ENCODE data around the gene LAGE3.

LAGE3 gene

GRCh38 chrX:154481911-154482601, 3.0 kb upstream of the LAGE3 start:
- TF ChIP-seq, protein P1, sequence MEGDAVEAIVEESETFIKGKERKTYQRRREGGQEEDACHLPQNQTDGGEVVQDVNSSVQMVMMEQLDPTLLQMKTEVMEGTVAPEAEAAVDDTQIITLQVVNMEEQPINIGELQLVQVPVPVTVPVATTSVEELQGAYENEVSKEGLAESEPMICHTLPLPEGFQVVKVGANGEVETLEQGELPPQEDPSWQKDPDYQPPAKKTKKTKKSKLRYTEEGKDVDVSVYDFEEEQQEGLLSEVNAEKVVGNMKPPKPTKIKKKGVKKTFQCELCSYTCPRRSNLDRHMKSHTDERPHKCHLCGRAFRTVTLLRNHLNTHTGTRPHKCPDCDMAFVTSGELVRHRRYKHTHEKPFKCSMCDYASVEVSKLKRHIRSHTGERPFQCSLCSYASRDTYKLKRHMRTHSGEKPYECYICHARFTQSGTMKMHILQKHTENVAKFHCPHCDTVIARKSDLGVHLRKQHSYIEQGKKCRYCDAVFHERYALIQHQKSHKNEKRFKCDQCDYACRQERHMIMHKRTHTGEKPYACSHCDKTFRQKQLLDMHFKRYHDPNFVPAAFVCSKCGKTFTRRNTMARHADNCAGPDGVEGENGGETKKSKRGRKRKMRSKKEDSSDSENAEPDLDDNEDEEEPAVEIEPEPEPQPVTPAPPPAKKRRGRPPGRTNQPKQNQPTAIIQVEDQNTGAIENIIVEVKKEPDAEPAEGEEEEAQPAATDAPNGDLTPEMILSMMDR (conservative IDR thresholded peaks at IDR 0.05), result no peak
- H3K27ac ChIP-seq, result no peak overlapping the region

- TF ChIP-seq, protein P1 (conservative IDR thresholded peaks at IDR 0.05), result no peak
- H3K27ac ChIP-seq, result no peak overlapping the region
These were observed 2.1 kb upstream of the LAGE3 start for GRCh38 chrX:154481195-154481594.

GRCh38 chrX:154477891-154478477, 1.1 kb downstream of the LAGE3 start:
- H3K27ac ChIP-seq, result peak overlapping the region; percentile 68
- TF ChIP-seq, protein P1 (conservative IDR thresholded peaks at IDR 0.05), result no peak

GRCh38 chrX:154476821-154477220, 2.3 kb downstream of the LAGE3 start:
- TF ChIP-seq, protein P1 (conservative IDR thresholded peaks at IDR 0.05), result no peak

DNA sequence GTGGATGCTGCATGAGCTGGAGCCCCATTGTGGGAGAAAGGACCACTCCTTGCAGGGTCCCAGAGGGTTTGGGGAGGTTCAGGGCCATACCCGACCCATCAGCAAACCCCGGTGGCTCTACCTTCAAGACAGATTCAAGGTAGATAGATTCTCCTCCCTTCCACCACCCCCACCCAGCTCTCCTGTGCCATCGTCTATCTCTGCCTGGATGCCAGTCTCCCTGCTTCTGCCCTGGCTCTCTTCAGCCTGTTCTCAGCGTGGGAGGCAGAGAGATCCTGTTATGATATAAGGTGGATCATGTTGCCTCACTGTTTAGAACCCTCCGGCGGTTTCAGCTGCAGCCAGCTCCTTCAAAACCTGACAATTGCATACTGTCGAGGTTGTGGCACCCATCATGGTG, 5.4 kb downstream of the LAGE3 start:
- TF ChIP-seq, protein P1 (conservative IDR thresholded peaks at IDR 0.05), result no peak

More at GRCh38 chrX:154476821-154477220, 2.3 kb downstream of the LAGE3 start:
- no peak overlapping the region for H3K27ac ChIP-seq

GRCh38 chrX:154472685-154473632, 6.1 kb downstream of the LAGE3 start:
- TF ChIP-seq, protein P1 (conservative IDR thresholded peaks at IDR 0.05), result no peak
- H3K27ac ChIP-seq, result no peak overlapping the region

More for the DNA sequence above, 5.4 kb downstream of the LAGE3 start:
- H3K27ac ChIP-seq, result no peak overlapping the region
